D721Med (cell line): ENCODE results near the gene GRXCR2.

ENCODE experiments used
- DNase-seq: peaks from one replicate; pipeline ENCODE4 v3.0.0; 2011; ENCODE audit warnings: low spot score; ENCODE audit not compliant: insufficient read length
- FAIRE-seq: peaks from 2 replicates; lab custom pipeline; 2011; peaks lifted over from hg19 to GRCh38; lab: Jason Lieb, UNC
- CTCF ChIP-seq: IDR thresholded peaks from 2 replicates; pipeline ENCODE4 v1.5.1; 2012; ENCODE audit warnings: mild to moderate bottlenecking, control low read depth; ENCODE audit not compliant: insufficient read depth; ENCODE audit errors: missing control alignments

The GRXCR2 gene

GRCh38 chr5:145811834-145812625 is 60.8 kb downstream of the GRXCR2 start:
- TF ChIP-seq CTCF, result peak; percentile 52
- no peak for FAIRE-seq
- no peak for DNase-seq
